GM12878 (cell line): ENCODE data around the gene IGLL5. TPM values are rescaled to one million over a fixed set of nuclear protein-coding genes. Genes with fewer than 3 reads are reported as not detected.
"Not testable (repeated sequence)": the region's sequence is repeated elsewhere in the genome, so short reads cannot be mapped to it uniquely, and the experiment has no call there.

Source experiments
- ATAC-seq: fragments of 200-7000 bp; cut with Tn5 transposase; 3 replicates; pipeline ENCODE4 v1.9.1; 2020; ENCODE audit warnings: mild to moderate bottlenecking, moderate library complexity
- BruUV-seq: library from RNA; stranded (reverse); fragments of 400-500 nt; replicated peaks from 2 replicates; lab custom pipeline; 2021; lab: Mats Ljungman, UMichigan
- CTCF ChIA-PET: fragments of 300-600 bp; sonication (Branson Sonifier 250); formaldehyde crosslinking; extraction: SDS; loops from one replicate; lab custom pipeline; 2021; ENCODE audit warnings: inconsistent platforms; lab: Yijun Ruan, JAX
- POLR2A ChIA-PET: fragments of 350-600 bp; formaldehyde crosslinking; extraction: SDS; loops from one replicate; lab custom pipeline; 2021; ENCODE audit warnings: inconsistent platforms; lab: Charles Lee
- RAD21 ChIA-PET: fragments of 300-600 bp; sonication (Branson Sonifier 250); formaldehyde crosslinking; loops from one replicate; lab custom pipeline; 2023; ENCODE audit warnings: antibody characterized with exemption; ENCODE audit not compliant: unreplicated experiment; lab: Charles Lee
- SMC1A ChIA-PET: fragments of 300-600 bp; sonication (Branson Sonifier 250); formaldehyde crosslinking; loops from one replicate; lab custom pipeline; 2023; ENCODE audit not compliant: unreplicated experiment, uncharacterized antibody; lab: Charles Lee
- DNase-seq: peaks from one replicate; pipeline ENCODE4 v3.0.0-alpha.2; 2011; ENCODE audit warnings: low read depth, low spot score
- FAIRE-seq: peaks from 3 replicates; lab custom pipeline; 2011; peaks lifted over from hg19 to GRCh38; lab: Jason Lieb, UNC
- H2AFZ ChIP-seq: 2 replicates; pipeline ENCODE4 v1.6.0; 2011; ENCODE audit warnings: low read depth, low read length, control low read depth; ENCODE audit not compliant: control insufficient read depth
- H3K27ac ChIP-seq: 2 replicates; pipeline ENCODE4 v1.5.1; 2011; ENCODE audit warnings: control low read depth; ENCODE audit not compliant: control insufficient read depth, insufficient read depth
- H3K27me3 ChIP-seq, 2 experiments: replicated peaks in 1 of 2; 2 replicates each; pipeline versions ENCODE4 v1.6.0 to v1.6.1; 2011; ENCODE audit warnings: low read length in 1 of 2; ENCODE audit not compliant: control insufficient read depth in 2 of 2, insufficient read depth in 2 of 2
- H3K36me3 ChIP-seq, 2 experiments: 2 replicates each; pipeline ENCODE4 v1.5.1; 2011; ENCODE audit warnings: low read length in 1 of 2; ENCODE audit not compliant: control insufficient read depth in 2 of 2, insufficient read depth in 2 of 2
- H3K4me1 ChIP-seq: 2 replicates; pipeline ENCODE4 v1.6.1; 2011; ENCODE audit warnings: mild to moderate bottlenecking, low read length, moderate library complexity, mixed read lengths; ENCODE audit not compliant: control insufficient read depth, insufficient read depth
- H3K4me2 ChIP-seq: 2 replicates; pipeline ENCODE4 v1.6.0; 2011; ENCODE audit warnings: control low read depth; ENCODE audit not compliant: control insufficient read depth, insufficient read depth
- H3K4me3 ChIP-seq: fragments of 200-600 bp; sonication (generic); 2 replicates; pipeline ENCODE4 v1.5.1; 2016
- H3K79me2 ChIP-seq: 2 replicates; pipeline ENCODE4 v1.6.0; 2011; ENCODE audit warnings: low read length; ENCODE audit not compliant: control insufficient read depth, insufficient read depth
- H3K9ac ChIP-seq: 2 replicates; pipeline ENCODE4 v1.8.0; 2011; ENCODE audit warnings: low read length, control low read depth, mixed read lengths; ENCODE audit not compliant: control insufficient read depth, insufficient read depth
- H3K9me3 ChIP-seq: replicated peaks from 3 replicates; pipeline ENCODE4 v1.5.1; 2011; ENCODE audit warnings: mild to moderate bottlenecking, low read length; ENCODE audit not compliant: control insufficient read depth, insufficient read depth
- H4K20me1 ChIP-seq: 2 replicates; pipeline ENCODE4 v1.6.0; 2011; ENCODE audit not compliant: control insufficient read depth, insufficient read depth
- MEF2B ChIP-seq: fragments of 450-650 bp; IDR thresholded peaks from 2 replicates; pipeline ENCODE4 v1.6.1; 2018; ENCODE audit warnings: mild to moderate bottlenecking, moderate library complexity; ENCODE audit not compliant: partially characterized antibody, poor library complexity, severe bottlenecking
- WGBS: methylation state at CpG from one replicate; pipeline ENCODE4 v1.1.6; 2016; ENCODE audit warnings: low lambda C conversion rate; ENCODE audit not compliant: insufficient replicate concordance, insufficient coverage; ENCODE audit errors: missing lambda C conversion rate; 5-methylcytosine and 5-hydroxymethylcytosine counted together
- in situ Hi-C: fragments of 300-500 bp; cut with MboI; formaldehyde crosslinking; loops from 9 replicates; pipeline ENCODE4 v1.14.3; 2018; ENCODE audit warnings: mixed read lengths
- intact Hi-C: fragments of 100-400 bp; cut with micrococcal nuclease; formaldehyde crosslinking; loops from one replicate; pipeline ENCODE4 v1.14.2; 2022; ENCODE audit not compliant: unreplicated experiment
- polyA plus RNA-seq, 11 experiments: library from polyadenylated mRNA; depleted of rRNA in 4 of 11; unstranded in 6 of 11; stranded (reverse) in 5 of 11; fragments of >200 nt; fragmentation: Nextera tagmentation in 4 of 11; fragmentation: Illumina TruSeq in 1 of 11; extraction: Ambion mirVana in 4 of 11; extraction: Trizol in 1 of 11; gene quantifications; 1 replicate in 1 of 11; 2 replicates in 10 of 11; pipeline versions ENCODE4 v1.2.1 to v1.2.3, GENCODE V29; 2011 to 2016; ENCODE audit warnings: inconsistent platforms in 2 of 11, missing spikeins in 2 of 11, low read depth in 1 of 11
- total RNA-seq, 4 experiments: library from RNA; depleted of rRNA in 3 of 4; stranded (reverse); fragments of >200 nt in 3 of 4; fragmentation: Illumina TruSeq in 1 of 4; extraction: Trizol in 1 of 4; gene quantifications; 2 replicates each; pipeline versions ENCODE4 v1.2.1 to v1.2.3, GENCODE V29; 2013 to 2021

IGLL5 gene
- total and polyA plus RNA-seq, 10 of the 15 experiments (the other 5 are each of a cell fraction or from before 2014, with no cell fraction given) = not detected

GRCh38 chr22:22903781-22904192 lies 16.2 kb downstream of the IGLL5 start:
- not testable (repeated sequence) for DNase-seq, H3K9me3 ChIP-seq, FAIRE-seq, H3K79me2 ChIP-seq, H3K27me3 ChIP-seq, BruUV-seq, H3K9ac ChIP-seq, H3K36me3 ChIP-seq, H2AFZ ChIP-seq, H3K4me2 ChIP-seq, H3K4me3 ChIP-seq, H4K20me1 ChIP-seq
- in situ Hi-C loops (loop anchor here (5.0 to 25.0 kb wide), 2 partner anchors 39 to 1191 kb away; no protein-coding TSS in a partner anchor), intact Hi-C loops (loop anchor here (2.0 to 5.0 kb wide), 2 partner anchors 55 to 91 kb away; no protein-coding TSS in a partner anchor)
- 13% methylated on average over 1 of the region's 1 CpG for WGBS
- peak overlapping the region; percentile 93 for H3K27ac ChIP-seq
- ChIA-PET SMC1A (interaction anchor here (0.6 to 4.5 kb wide), 11 partner anchors 9 to 866 kb away, joined by 3 to 154 read pairs (median 10); no protein-coding TSS in a partner anchor), CTCF (interaction anchor here (0.5 to 3.8 kb wide), 12 partner anchors 9 to 708 kb away, joined by 3 to 117 read pairs (median 5); partner anchors contain the start of gene RSPH14), RAD21 (interaction anchor here (0.7 to 5.2 kb wide), 11 partner anchors 9 to 708 kb away, joined by 3 to 91 read pairs (median 8); no protein-coding TSS in a partner anchor), POLR2A (interaction anchor here (0.7 to 4.2 kb wide), 7 partner anchors 11 to 793 kb away, joined by 3 to 153 read pairs (median 21); no protein-coding TSS in a partner anchor)
- peak; percentile 10 for ATAC-seq
- peak; percentile 76 for TF ChIP-seq MEF2B
- H3K4me1 ChIP-seq = peaks cover 28% of the 10 kb centered on the region

- H3K9me3 ChIP-seq, H2AFZ ChIP-seq, H3K4me2 ChIP-seq, H3K79me2 ChIP-seq, H3K27me3 ChIP-seq, H3K27ac ChIP-seq, POLR2A ChIA-PET, H3K4me3 ChIP-seq, DNase-seq, H4K20me1 ChIP-seq, ATAC-seq, BruUV-seq, H3K36me3 ChIP-seq, FAIRE-seq: not testable (repeated sequence)
- H3K4me1 ChIP-seq = peaks cover 30% of the 10 kb centered on the region
- intact Hi-C loops (loop anchor here (5.0 kb wide), 1 partner anchor 92 kb away; no protein-coding TSS in a partner anchor), in situ Hi-C loops (loop anchor here (5.0 to 25.0 kb wide), 2 partner anchors 38 to 1192 kb away; no protein-coding TSS in a partner anchor)
- 93% methylated on average over 4 of the region's 5 CpGs for WGBS
- 0 out of 2 replicates have a peak overlapping the region, but pooled peaks have one; percentile 44 for H3K9ac ChIP-seq
- ChIA-PET CTCF (interaction anchor here (2.2 kb wide), 1 partner anchor 709 kb away, joined by 6 read pairs; no protein-coding TSS in a partner anchor), SMC1A (interaction anchor here (4.0 to 4.5 kb wide), 2 partner anchors 33 to 49 kb away, joined by 36 to 154 read pairs; no protein-coding TSS in a partner anchor), RAD21 (interaction anchor here (5.2 kb wide), 1 partner anchor 32 kb away, joined by 91 read pairs; no protein-coding TSS in a partner anchor)
Measured at GRCh38 chr22:22904736-22905135, 17.1 kb downstream of the IGLL5 start.

DNA sequence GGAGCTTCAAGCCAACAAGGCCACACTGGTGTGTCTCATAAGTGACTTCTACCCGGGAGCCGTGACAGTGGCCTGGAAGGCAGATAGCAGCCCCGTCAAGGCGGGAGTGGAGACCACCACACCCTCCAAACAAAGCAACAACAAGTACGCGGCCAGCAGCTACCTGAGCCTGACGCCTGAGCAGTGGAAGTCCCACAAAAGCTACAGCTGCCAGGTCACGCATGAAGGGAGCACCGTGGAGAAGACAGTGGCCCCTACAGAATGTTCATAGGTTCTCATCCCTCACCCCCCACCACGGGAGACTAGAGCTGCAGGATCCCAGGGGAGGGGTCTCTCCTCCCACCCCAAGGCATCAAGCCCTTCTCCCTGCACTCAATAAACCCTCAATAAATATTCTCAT lies 18.8 kb downstream of the IGLL5 start:
- H3K36me3 ChIP-seq, RAD21 ChIA-PET, intact Hi-C loops, H3K27me3 ChIP-seq, DNase-seq, ATAC-seq, H3K9me3 ChIP-seq, SMC1A ChIA-PET, FAIRE-seq, POLR2A ChIA-PET, H4K20me1 ChIP-seq, H3K4me3 ChIP-seq, BruUV-seq, CTCF ChIA-PET, H2AFZ ChIP-seq, H3K9ac ChIP-seq, H3K4me2 ChIP-seq, H3K79me2 ChIP-seq: not testable (repeated sequence)
- WGBS = 62% methylated on average over 5 of the region's 10 CpGs
- in situ Hi-C loops = loop anchor here (25.0 kb wide), 1 partner anchor 1194 kb away; no protein-coding TSS in a partner anchor
- Histone ChIP-seq H3K4me1 (peaks cover 45% of the 10 kb centered on the region), H3K27ac (peak overlapping the region; percentile 22; the same call in 1 of the 2 replicates)
